ENCODE data around the gene GNAT3.

The GNAT3 gene

GRCh38 chr7:80475383-80475782 lies 36.5 kb downstream of the GNAT3 start:
- TF ChIP-seq CTCF (IDR thresholded peaks at IDR 0.05; ENCODE audit: borderline replicate concordance, control extremely low read depth, extremely low read depth, insufficient read depth, missing control alignments), result no peak
- DNase-seq (ENCODE audit: low spot score), result no peak

GRCh38 chr7:80473751-80474150 lies 38.1 kb downstream of the GNAT3 start:
- TF ChIP-seq CTCF (IDR thresholded peaks at IDR 0.05; ENCODE audit: borderline replicate concordance, control extremely low read depth, extremely low read depth, insufficient read depth, missing control alignments), result no peak
- in situ Hi-C loops (cut with MboI; ENCODE audit: low sequenced_read_pairs, unreplicated experiment), result no loop called here
- DNase-seq (ENCODE audit: low spot score), result no peak

More at GRCh38 chr7:80475383-80475782, 36.5 kb downstream of the GNAT3 start:
- in situ Hi-C loops (cut with MboI; ENCODE audit: low sequenced_read_pairs, unreplicated experiment), result no loop called here

- in situ Hi-C loops (cut with MboI; ENCODE audit: low sequenced_read_pairs, unreplicated experiment), result no loop called here
- DNase-seq (ENCODE audit: low spot score), result no peak
- no peak for TF ChIP-seq CTCF (IDR thresholded peaks at IDR 0.05; ENCODE audit: borderline replicate concordance, control extremely low read depth, extremely low read depth, insufficient read depth, missing control alignments)
Measured at GRCh38 chr7:80472491-80473200, 39.2 kb downstream of the GNAT3 start.

GRCh38 chr7:80468931-80469714 lies 42.7 kb downstream of the GNAT3 start:
- no peak for DNase-seq (ENCODE audit: low spot score)
- no peak for TF ChIP-seq CTCF (IDR thresholded peaks at IDR 0.05; ENCODE audit: borderline replicate concordance, control extremely low read depth, extremely low read depth, insufficient read depth, missing control alignments)
- in situ Hi-C loops (cut with MboI; ENCODE audit: low sequenced_read_pairs, unreplicated experiment), result no loop called here

GRCh38 chr7:80467069-80467468 lies 44.8 kb downstream of the GNAT3 start:
- TF ChIP-seq CTCF (IDR thresholded peaks at IDR 0.05; ENCODE audit: borderline replicate concordance, control extremely low read depth, extremely low read depth, insufficient read depth, missing control alignments), result no peak
- in situ Hi-C loops (cut with MboI; ENCODE audit: low sequenced_read_pairs, unreplicated experiment), result no loop called here
- DNase-seq (ENCODE audit: low spot score), result no peak

- DNase-seq (ENCODE audit: low spot score), result no peak
- TF ChIP-seq CTCF (IDR thresholded peaks at IDR 0.05; ENCODE audit: borderline replicate concordance, control extremely low read depth, extremely low read depth, insufficient read depth, missing control alignments), result no peak
- in situ Hi-C loops (cut with MboI; ENCODE audit: low sequenced_read_pairs, unreplicated experiment), result no loop called here
Measured at GRCh38 chr7:80466636-80467035, 45.2 kb downstream of the GNAT3 start.

Data from GM13976 (cell line).